ENCODE data around the gene PRDM16.

PRDM16 gene

GRCh38 chr1:3485016-3485415 is 416.0 kb downstream of the PRDM16 start:
- TF ChIP-seq CTCF (IDR thresholded peaks at IDR 0.05; ENCODE audit: low read length) (no peak), EZH2 (optimal IDR thresholded peaks at IDR 0.05; ENCODE audit: low read depth, low read length) (no peak), EZH2phosphoT487 (IDR thresholded peaks at IDR 0.05; ENCODE audit: low read length) (no peak)
- Histone ChIP-seq H3K9me3 (replicated peaks; ENCODE audit: insufficient read depth, low read length) (no peaks in the 10 kb centered on the region), H3K4me2 (ENCODE audit: low read depth, low read length) (no peak overlapping the region), H3K36me3 (replicated peaks; ENCODE audit: insufficient read depth, low read length) (no peaks in the 10 kb centered on the region), H3F3A (ENCODE audit: insufficient read depth, low read length) (no peaks in the 10 kb centered on the region), H3K9me2 (replicated peaks; ENCODE audit: insufficient read depth, low read length) (no peaks in the 10 kb centered on the region), H3K4me1 (ENCODE audit: low read length) (no peaks in the 10 kb centered on the region), H3K4me3 (ENCODE audit: low read length) (no peak overlapping the region), H3K27me3 (replicated peaks; ENCODE audit: insufficient read depth, low read length) (peaks cover 76% of the 10 kb centered on the region), H2AFZ (ENCODE audit: low read length) (no peak overlapping the region), H3K79me2 (ENCODE audit: low read length) (no peaks in the 10 kb centered on the region), H4K20me1 (ENCODE audit: insufficient read depth, low read length) (no peaks in the 10 kb centered on the region), H3K9ac (ENCODE audit: low read length) (no peak overlapping the region), H3K27ac (ENCODE audit: low read length) (no peak overlapping the region)
- DNase-seq: no peak
